Stomach (tissue), 19 donors: ENCODE data around the gene PHRF1. TPM values are rescaled to one million over a fixed set of nuclear protein-coding genes. Genes with fewer than 3 reads are reported as not detected.

ENCODE experiments used
- DNase-seq, 2 donors: peaks; one replicate each; pipeline versions ENCODE4 v3.0.0 to v3.0.0-alpha.2; 2013 to 2019
- H3K27ac ChIP-seq, 5 donors: fragments of 200-600 bp in 4 of 5; sonication (generic) in 4 of 5; one replicate each; pipeline ENCODE4 v1.5.1; 2013 to 2019; ENCODE audit warnings: mild to moderate bottlenecking in 1 of 5, moderate library complexity in 1 of 5
- H3K27me3 ChIP-seq, 3 donors: fragments of 200-600 bp; sonication (generic); one replicate each; pipeline ENCODE4 v1.5.1; 2017 to 2019; ENCODE audit warnings: mixed run types in 1 of 3
- H3K36me3 ChIP-seq, 4 donors: fragments of 200-600 bp; sonication (generic); 1 replicate in 3 of 4; 2 replicates in 1 of 4; pipeline ENCODE4 v1.5.1; 2016 to 2019
- H3K4me1 ChIP-seq, 4 donors: fragments of 200-600 bp; sonication (generic); one replicate each; pipeline ENCODE4 v1.5.1; 2016 to 2019
- H3K4me3 ChIP-seq, 4 donors: fragments of 200-600 bp; sonication (generic) in 3 of 4; one replicate each; pipeline ENCODE4 v1.5.1; 2016 to 2019; ENCODE audit warnings: mild to moderate bottlenecking in 1 of 4
- H3K9me3 ChIP-seq, 4 donors: fragments of 200-600 bp; sonication (generic); one replicate each; pipeline ENCODE4 v1.5.1; 2016 to 2019
- EP300 ChIP-seq: sonication (generic); formaldehyde crosslinking; IDR thresholded peaks from one replicate; pipeline ENCODE4 v1.6.1; 2017; ENCODE audit warnings: antibody characterized with exemption
- POLR2A ChIP-seq, 4 donors: fragments of 450-650 bp; IDR thresholded peaks; one replicate each; pipeline ENCODE4 v1.6.1; 2016; ENCODE audit warnings: antibody characterized with exemption in 4 of 4, control low read depth in 2 of 4, mild to moderate bottlenecking in 1 of 4, moderate library complexity in 1 of 4
- POLR2AphosphoS5 ChIP-seq, 3 donors: sonication (generic); formaldehyde crosslinking; IDR thresholded peaks; one replicate each; pipeline ENCODE4 v1.6.1; 2016; ENCODE audit warnings: antibody characterized with exemption in 3 of 3
- WGBS, 5 donors: extraction: QIAGEN DNeasy Blood & Tissue Kit in 3 of 5; methylation state at CpG; one replicate each; pipeline versions ENCODE4 v1.1.5 to v1.1.7; 2013 to 2018; 5-methylcytosine and 5-hydroxymethylcytosine counted together
- intact Hi-C: fragments of 100-400 bp; cut with DNase I; formaldehyde crosslinking; loops from one replicate; pipeline ENCODE4 v1.15.1; 2023; ENCODE audit warnings: low total_unique reads
- long read RNA-seq, 10 donors: transcript quantifications; one replicate each; lab custom pipeline, GENCODE V29; 2026
- polyA plus RNA-seq, 3 donors: library from polyadenylated mRNA; stranded (reverse); fragments of 200-250 nt; gene quantifications; one replicate each; pipeline ENCODE4 v1.2.3, GENCODE V29; 2013
- total RNA-seq, 5 donors: library from RNA; depleted of rRNA; stranded (reverse); fragments of >200 nt; gene quantifications; one replicate each; pipeline versions ENCODE4 v1.1.0 to v1.2.3, GENCODE V29; 2014 to 2016
- TF ChIP-seq, protein P1 (sequence below), 7 experiments: fragments of 450-650 bp in 4 of 7; fragments of 200-600 bp in 3 of 7; sonication (generic) in 3 of 7; IDR thresholded peaks; one replicate each; pipeline ENCODE4 v1.5.1; 2016 to 2019; ENCODE audit warnings: antibody characterized with exemption in 7 of 7, control low read depth in 2 of 7, mild to moderate bottlenecking in 1 of 7
- donor health status: healthy with polysubstance abuse.
- donor health status: Bipolar disorder and iron deficiency.
- donor health status: healthy.

The PHRF1 gene, protein sequence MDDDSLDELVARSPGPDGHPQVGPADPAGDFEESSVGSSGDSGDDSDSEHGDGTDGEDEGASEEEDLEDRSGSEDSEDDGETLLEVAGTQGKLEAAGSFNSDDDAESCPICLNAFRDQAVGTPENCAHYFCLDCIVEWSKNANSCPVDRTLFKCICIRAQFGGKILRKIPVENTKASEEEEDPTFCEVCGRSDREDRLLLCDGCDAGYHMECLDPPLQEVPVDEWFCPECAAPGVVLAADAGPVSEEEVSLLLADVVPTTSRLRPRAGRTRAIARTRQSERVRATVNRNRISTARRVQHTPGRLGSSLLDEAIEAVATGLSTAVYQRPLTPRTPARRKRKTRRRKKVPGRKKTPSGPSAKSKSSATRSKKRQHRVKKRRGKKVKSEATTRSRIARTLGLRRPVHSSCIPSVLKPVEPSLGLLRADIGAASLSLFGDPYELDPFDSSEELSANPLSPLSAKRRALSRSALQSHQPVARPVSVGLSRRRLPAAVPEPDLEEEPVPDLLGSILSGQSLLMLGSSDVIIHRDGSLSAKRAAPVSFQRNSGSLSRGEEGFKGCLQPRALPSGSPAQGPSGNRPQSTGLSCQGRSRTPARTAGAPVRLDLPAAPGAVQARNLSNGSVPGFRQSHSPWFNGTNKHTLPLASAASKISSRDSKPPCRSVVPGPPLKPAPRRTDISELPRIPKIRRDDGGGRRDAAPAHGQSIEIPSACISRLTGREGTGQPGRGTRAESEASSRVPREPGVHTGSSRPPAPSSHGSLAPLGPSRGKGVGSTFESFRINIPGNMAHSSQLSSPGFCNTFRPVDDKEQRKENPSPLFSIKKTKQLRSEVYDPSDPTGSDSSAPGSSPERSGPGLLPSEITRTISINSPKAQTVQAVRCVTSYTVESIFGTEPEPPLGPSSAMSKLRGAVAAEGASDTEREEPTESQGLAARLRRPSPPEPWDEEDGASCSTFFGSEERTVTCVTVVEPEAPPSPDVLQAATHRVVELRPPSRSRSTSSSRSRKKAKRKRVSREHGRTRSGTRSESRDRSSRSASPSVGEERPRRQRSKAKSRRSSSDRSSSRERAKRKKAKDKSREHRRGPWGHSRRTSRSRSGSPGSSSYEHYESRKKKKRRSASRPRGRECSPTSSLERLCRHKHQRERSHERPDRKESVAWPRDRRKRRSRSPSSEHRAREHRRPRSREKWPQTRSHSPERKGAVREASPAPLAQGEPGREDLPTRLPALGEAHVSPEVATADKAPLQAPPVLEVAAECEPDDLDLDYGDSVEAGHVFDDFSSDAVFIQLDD (N-terminal part only)
- total RNA-seq (10 to 100 TPM; 17.5 to 60.8 (median 29.9) TPM), polyA plus RNA-seq (10 to 100 TPM in 1 of 3 donors, 1 to 10 TPM in 2; 7.9 to 14.8 (median 9.4) TPM)
- long read RNA-seq, donor 1: 0 reads
- long read RNA-seq, donor 2: 0 reads
- long read RNA-seq, donor 3: 0 reads
- long read RNA-seq, donor 4: 0 reads
- long read RNA-seq, donor 5, partial matches to known transcripts: 13 of 13 reads
- long read RNA-seq, donor 5, other reads (novel, unspliced or antisense): 0 of 13 reads
- long read RNA-seq, donor 6, full-length matches to known transcripts: 1 of 31 reads
- long read RNA-seq, donor 6, partial matches to known transcripts: 30 of 31 reads
- long read RNA-seq, donor 6, other reads (novel, unspliced or antisense): 0 of 31 reads
- long read RNA-seq, donor 7: 0 reads
- long read RNA-seq, donor 8: 0 reads
- long read RNA-seq, donor 9, partial matches to known transcripts: 0 of 1 reads
- long read RNA-seq, donor 9, other reads (novel, unspliced or antisense): 0 of 1 reads
- long read RNA-seq, donor 10: 0 reads

DNA sequence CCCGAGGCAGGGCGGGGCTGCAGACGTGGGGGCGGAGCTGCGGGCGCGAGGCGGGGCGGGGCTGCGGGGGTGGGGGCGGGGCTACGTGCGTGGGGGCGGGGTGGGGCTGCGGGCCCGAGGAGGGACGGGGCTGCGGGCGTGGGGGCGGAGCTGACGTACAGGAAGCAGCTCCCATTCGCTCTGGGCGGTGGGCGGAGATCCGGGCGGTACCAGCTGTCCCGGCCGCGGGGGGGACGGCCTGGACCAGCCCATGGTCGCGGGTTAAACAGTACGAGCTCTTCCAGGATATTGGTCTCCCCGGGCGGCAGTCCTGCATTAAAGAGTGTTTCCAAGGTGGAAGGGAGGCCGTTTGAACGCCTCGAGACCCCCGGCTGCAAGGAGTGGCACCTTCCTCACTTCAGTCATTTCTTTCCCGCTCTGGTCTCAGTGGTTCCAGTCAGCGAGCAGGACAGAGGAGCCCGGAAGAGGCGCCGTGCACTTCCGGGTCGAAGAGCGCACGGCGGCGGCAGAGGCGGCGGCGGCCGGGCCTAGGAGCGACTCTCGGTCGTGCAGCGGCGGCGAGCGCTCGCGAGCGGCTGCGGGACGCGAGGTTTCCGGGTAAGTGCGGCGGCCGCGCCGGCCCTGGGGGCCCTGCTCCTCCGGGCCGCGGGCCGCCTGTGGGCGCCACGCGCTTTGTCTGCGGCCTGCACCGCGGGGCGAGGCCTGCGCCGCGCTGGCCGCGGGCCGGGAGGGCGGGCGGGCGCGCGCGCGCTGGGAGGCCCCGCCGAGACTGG lies at the start of gene PHRF1:
Gene PHRF1 (plus strand): TSS at position 475 of the 773 bp plus-strand sequence. CDS start 5,043 bp downstream, outside the sequence.
- DNase-seq: peak; percentile 97 to 98
- peak; percentile 57 to 90 (median 85) for TF ChIP-seq POLR2AphosphoS5 (IDR thresholded peaks at IDR 0.05)
- TF ChIP-seq, protein P1, sequence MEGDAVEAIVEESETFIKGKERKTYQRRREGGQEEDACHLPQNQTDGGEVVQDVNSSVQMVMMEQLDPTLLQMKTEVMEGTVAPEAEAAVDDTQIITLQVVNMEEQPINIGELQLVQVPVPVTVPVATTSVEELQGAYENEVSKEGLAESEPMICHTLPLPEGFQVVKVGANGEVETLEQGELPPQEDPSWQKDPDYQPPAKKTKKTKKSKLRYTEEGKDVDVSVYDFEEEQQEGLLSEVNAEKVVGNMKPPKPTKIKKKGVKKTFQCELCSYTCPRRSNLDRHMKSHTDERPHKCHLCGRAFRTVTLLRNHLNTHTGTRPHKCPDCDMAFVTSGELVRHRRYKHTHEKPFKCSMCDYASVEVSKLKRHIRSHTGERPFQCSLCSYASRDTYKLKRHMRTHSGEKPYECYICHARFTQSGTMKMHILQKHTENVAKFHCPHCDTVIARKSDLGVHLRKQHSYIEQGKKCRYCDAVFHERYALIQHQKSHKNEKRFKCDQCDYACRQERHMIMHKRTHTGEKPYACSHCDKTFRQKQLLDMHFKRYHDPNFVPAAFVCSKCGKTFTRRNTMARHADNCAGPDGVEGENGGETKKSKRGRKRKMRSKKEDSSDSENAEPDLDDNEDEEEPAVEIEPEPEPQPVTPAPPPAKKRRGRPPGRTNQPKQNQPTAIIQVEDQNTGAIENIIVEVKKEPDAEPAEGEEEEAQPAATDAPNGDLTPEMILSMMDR (IDR thresholded peaks at IDR 0.05): no peak
- Histone ChIP-seq H3K4me1 (peaks cover 42 to 63% (median 58%) of the 10 kb centered on the region in 4 donors), H3K4me3 (peak within 1 kb of the TSS; percentile 71 to 98 (median 78)), H3K27me3 (peaks cover 0 to 12% (median 4%) of the 10 kb centered on the region in 3 donors), H3K36me3 (no peaks in the 10 kb centered on the region), H3K27ac (peak within 1 kb of the TSS; percentile 91 to 94 (median 93)), H3K9me3 (no peaks in the 10 kb centered on the region)
- intact Hi-C loops: no loop called here
- WGBS, 5 donors: 0% methylated on average over 55 to 98 of the region's 99 CpGs

DNA sequence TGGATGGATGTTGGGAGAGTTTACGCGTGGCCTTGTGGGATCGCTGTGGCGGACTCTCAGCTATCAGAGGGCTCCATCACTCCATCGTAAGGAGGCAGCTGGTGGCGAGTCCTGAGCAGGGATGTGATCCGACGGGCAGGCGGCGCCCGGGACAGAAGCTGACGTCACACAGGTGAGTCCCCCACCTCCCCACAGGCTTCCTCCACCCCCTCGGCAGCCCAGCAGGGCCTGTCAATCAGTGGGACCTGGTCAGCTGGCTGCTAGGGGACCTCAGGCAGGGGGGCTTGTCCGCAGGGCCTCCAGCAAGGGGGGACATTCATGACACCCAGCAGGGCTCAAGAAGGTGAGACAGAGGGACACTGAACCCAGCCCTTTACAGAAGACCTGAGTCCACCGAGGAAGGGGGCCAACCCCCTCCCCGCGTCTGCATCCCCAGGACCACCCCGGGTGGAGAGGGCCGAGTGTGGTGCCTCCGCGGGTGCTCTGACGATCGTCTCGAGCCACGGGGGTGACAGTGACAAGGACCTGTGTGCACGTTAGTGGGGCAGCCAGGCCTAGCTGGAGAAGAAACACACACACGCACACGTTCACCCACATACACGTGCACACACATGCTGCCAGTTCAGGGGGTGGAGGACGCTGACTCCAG lies 48.0 kb upstream of the PHRF1 start:
- DNase-seq: peak in 1 of 2 donors; percentile 6
- Histone ChIP-seq H3K9me3 (no peaks in the 10 kb centered on the region), H3K4me3 (no peak overlapping the region), H3K27ac (no peak overlapping the region), H3K36me3 (peaks cover 13 to 32% (median 27%) of the 10 kb centered on the region in 4 donors), H3K27me3 (no peaks in the 10 kb centered on the region), H3K4me1 (peaks cover 0 to 8% (median 7%) of the 10 kb centered on the region in 4 donors)
- WGBS, 5 donors: 82 to 91% (median 84%) methylated on average over 13 to 30 of the region's 30 CpGs
- TF ChIP-seq POLR2AphosphoS5 (IDR thresholded peaks at IDR 0.05) (no peak), POLR2A (IDR thresholded peaks at IDR 0.05) (no peak)
- intact Hi-C loops: no loop called here

DNA sequence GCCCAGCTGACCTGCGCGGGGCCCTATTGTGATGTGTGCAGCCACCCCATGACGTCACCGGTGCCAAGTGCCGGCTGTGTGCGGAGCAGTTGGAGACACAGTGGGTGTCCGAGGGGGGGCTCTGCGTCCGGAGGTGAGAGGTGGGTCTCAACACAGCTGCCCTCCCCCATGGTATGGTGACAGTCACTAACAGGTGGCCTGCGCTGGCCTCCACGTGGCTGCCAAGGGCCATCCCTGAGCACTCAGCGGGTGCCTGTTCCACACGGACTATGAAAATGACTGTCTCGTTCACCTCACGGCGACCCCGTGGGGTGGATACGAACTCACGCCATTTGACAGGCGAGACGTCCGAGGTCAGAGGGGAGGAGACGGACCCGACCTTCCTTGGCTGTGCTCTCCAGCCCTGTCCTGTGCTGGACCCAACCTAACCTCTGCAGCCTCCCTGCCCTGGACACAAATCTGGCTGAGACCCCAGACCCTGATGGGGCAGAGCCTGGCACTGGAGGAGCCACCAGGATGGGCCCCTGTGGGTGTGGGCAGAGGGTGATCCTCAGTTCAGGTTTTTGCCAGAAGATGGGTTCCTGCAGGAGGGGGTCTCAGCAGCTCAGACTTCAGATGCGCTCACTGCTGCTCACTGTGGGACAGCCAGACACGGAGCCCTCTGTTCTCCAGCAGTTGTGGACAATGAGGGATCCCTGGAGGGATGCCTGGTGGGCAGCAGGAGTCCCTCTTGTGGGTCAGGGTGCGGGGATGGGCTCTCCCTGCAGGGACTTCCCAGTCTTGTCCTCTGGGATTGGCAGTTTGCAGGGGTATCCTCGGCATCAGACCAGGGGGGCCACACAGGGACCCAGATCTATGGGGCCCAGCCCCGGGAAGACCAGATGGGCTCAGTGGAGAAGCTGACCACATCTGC lies 47.2 kb upstream of the PHRF1 start:
- peaks cover 13 to 36% (median 32%) of the 10 kb centered on the region in 4 donors for H3K36me3 ChIP-seq
- intact Hi-C loops: no loop called here
- H3K4me3 ChIP-seq: no peak overlapping the region
- peaks cover 7 to 16% (median 14%) of the 10 kb centered on the region in 4 donors for H3K4me1 ChIP-seq
- DNase-seq: peak in 1 of 2 donors; percentile 12
- no peaks in the 10 kb centered on the region for H3K27me3 ChIP-seq
- H3K9me3 ChIP-seq: no peaks in the 10 kb centered on the region
- H3K27ac ChIP-seq: no peak overlapping the region
- 67 to 76% (median 74%) methylated on average over 18 to 29 of the region's 29 CpGs for WGBS, 5 donors
- TF ChIP-seq POLR2A (IDR thresholded peaks at IDR 0.05) (no peak), EP300 (no peak), POLR2AphosphoS5 (IDR thresholded peaks at IDR 0.05) (no peak)
- TF ChIP-seq, protein P1 (IDR thresholded peaks at IDR 0.05): no peak
